ENCODE data around the gene MRC2. TPM values are rescaled to one million over a fixed set of nuclear protein-coding genes. Genes with fewer than 3 reads are reported as not detected.
A peak's percentile ranks its signal among the peaks of the same experiment; 100 is the strongest.

The MRC2 gene
- total RNA-seq, 1 experiment from 2014 or later: 66.2 TPM

GRCh38 chr17:62631086-62631935 is 3.8 kb downstream of the MRC2 start:
- no peak for DNase-seq (ENCODE audit: low read depth)

DNA sequence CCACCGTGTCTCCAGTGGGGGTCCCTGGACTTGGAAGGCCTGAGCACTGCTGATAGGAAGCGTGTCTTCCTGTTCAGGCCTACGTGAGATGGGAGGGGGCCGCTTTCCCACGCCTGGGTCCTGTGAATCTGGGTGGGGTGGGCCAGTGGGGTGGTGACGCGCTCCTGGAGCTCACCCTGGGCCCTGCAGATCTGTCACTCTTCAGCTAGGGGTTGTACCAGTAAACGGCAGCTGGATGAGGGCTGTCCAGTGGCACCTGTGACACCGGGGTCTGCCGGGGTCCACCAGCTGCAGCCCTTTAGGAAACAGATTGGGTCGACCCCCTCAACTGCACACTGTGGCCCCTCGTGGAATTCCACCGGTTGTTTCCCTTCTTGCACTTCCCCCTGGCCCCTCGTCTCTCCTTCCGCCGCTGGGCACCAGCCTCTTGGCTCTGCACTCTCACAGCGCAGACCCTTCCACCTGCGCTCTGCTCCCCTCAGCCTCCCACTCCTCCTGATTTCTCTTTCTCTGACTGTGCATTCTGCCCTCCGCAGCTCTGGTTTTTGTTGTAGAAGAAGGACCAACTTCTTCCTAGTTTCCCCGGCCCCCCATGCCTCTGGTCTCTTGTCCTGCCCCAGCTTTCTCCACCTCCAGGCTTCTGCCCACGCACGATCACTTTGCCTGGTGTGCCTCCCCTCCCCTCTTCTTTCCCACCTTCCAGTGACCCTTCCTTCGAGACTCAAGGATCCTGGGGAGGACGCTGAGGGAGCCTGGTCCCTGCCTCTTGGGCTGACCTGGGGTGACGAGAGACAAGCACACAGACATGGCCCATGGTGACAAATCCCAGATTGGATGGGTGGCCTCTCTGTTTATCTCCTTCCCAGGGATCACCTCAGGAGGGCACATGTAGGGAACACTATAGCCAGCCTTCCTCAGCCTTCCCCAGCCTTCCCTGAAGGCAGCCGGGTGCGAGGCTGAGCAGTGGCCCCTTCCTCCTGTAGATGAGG is 4.8 kb downstream of the MRC2 start:
- no peak for DNase-seq (ENCODE audit: low read depth)

- DNase-seq (ENCODE audit: low read depth): no peak
These were observed 10.3 kb downstream of the MRC2 start for GRCh38 chr17:62637809-62638208.

GRCh38 chr17:62641153-62641552 is 13.7 kb downstream of the MRC2 start:
- no peak for DNase-seq (ENCODE audit: low read depth)

GRCh38 chr17:62641951-62642350 is 14.5 kb downstream of the MRC2 start:
- no peak for DNase-seq (ENCODE audit: low read depth)

- no peak for DNase-seq (ENCODE audit: low read depth)
These were observed 16.0 kb downstream of the MRC2 start for GRCh38 chr17:62643496-62643895.

DNA sequence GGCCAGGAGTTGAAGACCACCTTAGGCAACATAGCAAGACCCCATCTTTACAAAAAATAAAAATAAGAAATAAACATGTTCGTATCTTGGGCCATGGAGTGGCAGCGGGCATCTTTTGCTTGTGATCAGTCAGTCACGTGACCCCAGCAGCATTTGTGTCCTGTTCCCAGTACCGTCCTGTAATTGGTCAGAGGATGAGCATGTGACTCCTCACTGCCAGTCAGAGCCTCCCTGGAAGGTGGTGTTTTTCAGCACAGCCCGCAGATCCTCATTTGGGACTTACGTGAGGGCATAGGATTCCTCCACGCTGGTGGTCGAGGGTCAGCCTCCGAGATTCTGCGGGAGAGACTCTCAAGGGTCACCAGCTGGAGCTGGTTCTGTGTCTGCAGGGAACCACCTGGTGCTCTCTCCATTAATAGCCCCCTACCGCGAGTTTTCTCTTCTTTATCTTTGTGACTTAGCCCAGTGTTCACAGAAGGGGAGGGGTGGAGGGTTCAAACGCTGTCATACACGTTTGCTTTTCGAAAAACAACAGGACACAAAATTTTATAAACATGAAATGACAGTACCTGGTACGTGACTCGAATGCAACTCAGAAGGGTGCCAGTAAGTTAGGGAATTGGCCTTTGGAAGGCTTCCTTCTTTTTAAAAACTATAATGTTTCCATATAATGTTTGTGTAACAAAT is 17.2 kb downstream of the MRC2 start:
- no peak for DNase-seq (ENCODE audit: low read depth)

DNA sequence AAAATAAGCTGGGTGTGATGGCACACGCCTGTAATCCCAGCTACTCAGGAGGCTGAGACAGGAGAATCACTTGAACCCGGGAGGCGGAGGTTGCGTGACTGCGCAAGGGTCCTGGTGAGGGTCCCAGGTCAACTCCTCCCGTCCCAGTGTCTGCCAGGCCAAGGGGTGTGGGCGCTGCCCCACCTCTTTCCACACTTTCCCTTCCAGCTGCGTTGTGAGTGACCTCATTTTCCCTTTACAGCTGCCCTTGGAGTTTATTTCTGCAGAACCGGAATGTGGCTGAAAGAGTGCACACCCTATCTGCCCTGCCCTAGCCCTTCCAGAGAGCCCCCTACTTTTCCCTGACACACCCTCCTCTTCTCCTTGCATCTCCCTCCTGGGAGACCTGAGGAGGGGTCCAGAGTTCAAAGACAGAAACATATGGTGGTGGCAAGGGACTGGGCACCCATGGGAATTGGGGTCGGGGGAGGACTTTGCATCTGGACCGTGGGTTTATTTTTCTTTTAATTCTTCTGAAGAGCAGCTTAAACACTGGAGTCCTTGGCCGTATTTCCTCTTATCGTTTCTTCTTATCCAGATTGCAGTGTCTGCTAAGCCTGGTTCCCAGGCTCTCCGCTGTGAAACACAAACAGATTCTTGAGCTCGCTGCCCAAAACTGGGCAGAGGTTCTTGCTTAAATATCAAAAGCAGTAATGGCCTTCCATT is 20.9 kb downstream of the MRC2 start:
- no peak for DNase-seq (ENCODE audit: low read depth)

DNA sequence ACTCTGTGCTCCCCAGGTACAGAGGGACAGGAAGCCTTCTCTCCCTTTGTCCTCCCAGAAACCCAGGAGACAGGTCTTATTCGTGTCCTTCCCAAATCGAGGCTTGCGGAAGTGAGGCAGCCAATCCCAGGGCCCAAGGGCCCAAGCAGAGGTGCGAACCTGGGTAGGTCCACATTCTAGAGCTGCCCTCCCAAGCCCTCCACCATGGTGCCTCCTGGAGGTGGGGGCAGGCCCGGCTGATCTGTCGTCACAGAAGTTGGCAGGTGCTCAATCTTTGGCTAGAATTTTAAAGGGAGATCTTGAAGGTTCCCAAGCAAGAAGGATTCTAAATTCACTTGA is 21.5 kb downstream of the MRC2 start:
- DNase-seq (ENCODE audit: low read depth): no peak

GRCh38 chr17:62649570-62649969 is 22.1 kb downstream of the MRC2 start:
- no peak for DNase-seq (ENCODE audit: low read depth)

DNA sequence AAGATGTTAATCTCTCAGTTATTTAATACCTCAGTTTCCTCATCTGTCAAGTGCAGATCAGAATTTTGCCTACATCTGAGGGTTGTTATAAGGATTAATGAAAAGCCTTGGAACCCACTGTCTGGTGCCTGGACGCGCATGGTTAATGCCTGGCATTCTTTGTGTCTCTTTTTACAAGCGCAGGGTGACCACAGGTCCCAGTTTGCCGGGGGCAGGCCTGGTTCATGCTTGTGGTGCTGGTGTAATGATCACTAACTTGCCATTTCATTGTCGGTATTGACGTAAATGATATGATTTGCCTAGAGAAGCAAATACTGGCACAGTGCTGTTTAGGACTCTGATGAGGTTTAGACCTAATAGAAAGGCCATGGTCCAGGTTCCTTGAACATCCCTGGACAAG is 23.1 kb downstream of the MRC2 start:
- DNase-seq (ENCODE audit: low read depth): no peak

DNA sequence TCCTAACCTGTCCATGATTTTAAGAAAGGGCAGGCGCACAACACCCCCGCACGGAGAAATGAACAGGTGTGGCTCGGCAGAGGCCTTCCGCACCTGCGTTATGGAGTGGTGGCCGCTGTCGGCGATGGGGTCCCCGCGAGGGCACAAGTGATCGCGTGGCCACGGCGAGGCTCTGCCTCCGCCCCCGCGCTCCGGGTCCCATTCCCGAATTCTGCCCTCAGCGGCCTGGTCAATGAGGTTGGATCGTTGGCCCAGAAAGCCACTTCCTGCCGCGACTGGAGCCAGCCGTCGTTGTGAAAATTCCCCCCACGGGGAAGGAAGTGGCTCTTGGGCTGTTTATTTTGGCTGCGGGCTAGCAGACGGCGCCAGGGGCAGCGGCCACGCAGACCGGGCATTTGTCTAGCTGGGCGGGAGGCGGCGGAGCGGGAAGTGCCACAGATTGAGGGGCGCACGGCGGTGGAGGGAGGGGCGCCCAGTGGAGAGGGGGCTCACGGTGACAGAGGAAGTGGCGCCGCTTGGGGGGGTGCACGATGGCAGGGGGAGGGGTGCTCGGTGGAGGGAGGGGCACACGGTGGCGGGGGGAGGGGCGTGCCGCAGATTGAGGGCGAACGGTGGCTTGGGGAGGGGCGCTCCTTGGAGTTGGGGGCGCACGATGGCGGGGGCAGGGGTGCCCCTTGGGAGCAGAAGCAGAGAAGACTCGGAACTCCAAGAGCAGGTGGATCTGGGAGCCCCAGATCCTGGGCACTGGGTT is 25.0 kb downstream of the MRC2 start:
- DNase-seq (ENCODE audit: low read depth): peak; percentile 90

DNA sequence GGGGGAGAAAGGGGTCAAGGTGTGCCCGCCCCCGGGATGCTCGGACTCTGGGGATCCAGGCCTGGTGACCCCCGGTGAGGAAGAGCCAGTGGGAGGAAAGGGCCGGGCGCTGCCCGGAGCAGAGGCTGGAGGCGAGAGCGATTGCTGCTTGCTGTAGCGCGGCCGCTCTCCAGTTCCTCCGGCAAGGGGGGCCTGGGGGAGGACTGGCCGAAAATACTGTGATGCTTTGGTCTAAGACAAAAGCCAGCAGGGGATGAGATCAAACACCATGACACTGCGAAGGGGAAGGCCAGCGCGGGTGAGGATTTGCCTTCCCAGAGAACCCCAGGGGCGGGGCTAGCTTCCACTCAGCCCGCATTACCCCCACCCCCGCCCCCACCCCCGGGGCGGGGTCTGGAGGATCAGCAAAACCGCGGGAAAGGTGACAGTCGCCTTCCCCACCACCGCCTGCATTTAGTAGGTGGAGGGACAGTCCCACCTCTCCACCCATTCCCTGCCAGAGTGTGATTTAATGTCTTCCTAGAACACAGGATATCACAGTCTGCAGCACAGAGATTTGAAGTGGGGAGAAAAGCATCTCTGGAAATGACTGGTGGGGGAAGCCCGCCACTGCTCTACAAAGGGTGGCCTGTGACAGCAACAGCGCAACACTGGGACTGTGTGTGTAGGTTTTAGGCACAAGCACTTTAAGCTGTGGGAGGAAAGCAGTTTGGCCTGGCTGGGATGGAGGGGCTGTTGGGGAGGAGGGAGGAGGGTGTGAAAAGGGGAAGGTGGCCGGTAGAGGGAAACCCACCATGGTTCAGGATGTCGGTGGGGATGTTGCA is 25.7 kb downstream of the MRC2 start:
- peak; percentile 73 for DNase-seq (ENCODE audit: low read depth)

DNA sequence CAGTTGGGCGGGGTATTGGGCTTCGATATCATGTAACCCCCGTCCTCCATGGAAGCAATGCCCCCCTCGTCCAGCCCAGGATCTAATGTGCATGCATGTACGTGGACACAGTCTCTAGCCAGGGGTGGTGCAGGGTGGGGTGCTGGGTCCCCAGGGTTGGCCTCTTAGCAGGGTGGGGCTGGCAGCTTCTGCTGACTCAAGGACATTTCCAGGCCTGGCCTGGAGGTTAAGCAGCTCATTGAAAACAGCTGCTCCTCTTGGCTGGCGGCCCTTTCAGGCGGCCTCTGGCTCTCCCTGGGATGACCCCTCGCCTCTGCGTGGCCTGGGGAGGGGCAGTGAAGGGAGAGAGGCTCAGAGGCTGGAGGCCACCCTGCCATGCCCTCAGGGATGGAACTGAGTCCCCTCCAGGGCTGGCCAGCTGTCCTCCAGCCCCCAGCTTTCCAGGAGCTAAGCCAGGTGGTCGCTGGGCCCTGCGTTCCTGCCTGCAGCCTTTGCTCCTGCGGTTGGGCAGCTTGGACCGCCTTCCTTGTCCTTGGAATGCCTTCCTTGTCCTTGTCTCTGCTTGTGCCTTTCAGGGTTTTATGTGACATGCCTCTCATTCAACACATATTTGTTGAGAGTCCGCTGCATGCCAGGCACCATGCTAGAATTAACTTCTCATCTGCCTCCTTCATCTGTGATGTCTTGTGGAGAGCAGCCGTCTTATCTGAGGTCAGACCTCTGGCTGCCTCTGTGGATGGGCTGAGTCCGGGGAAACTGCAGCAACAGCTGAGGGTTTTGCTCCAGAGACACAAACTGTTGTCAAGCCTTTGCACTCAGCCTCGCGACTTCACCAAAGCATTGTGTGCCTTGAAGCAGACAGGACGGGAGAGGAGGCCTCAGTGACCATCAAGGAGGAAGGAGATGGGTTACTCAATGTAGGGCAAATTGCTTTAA is 26.6 kb downstream of the MRC2 start:
- DNase-seq (ENCODE audit: low read depth): no peak

GRCh38 chr17:62655656-62656055 is 28.2 kb downstream of the MRC2 start:
- DNase-seq (ENCODE audit: low read depth): no peak

- no peak for DNase-seq (ENCODE audit: low read depth)
These were observed 29.0 kb downstream of the MRC2 start for GRCh38 chr17:62656446-62656845.

- DNase-seq (ENCODE audit: low read depth): no peak
These were observed 29.7 kb downstream of the MRC2 start for GRCh38 chr17:62657145-62657665.

GRCh38 chr17:62657690-62658089 is 30.2 kb downstream of the MRC2 start:
- DNase-seq (ENCODE audit: low read depth): no peak
